K562 (cell line): ENCODE measurements around the gene SNIP1. TPM values are rescaled to one million over a fixed set of nuclear protein-coding genes. Genes with fewer than 3 reads are reported as not detected.

Source experiments
- DDX20 ChIP-seq: fragments of 450-650 bp; IDR thresholded peaks from 2 replicates; pipeline ENCODE4 v1.6.1; 2016; ENCODE audit warnings: missing genetic modification characterization, low read depth, mild to moderate bottlenecking, missing compliant biosample characterization, moderate library complexity
- ELF1 ChIP-seq: fragments of 200-800 bp; sonication (Bioruptor generic); IDR thresholded peaks from 2 replicates; pipeline ENCODE4 v1.6.1; 2016; ENCODE audit warnings: missing genetic modification characterization, missing compliant biosample characterization
- ERF ChIP-seq: fragments of 450-650 bp; formaldehyde crosslinking; IDR thresholded peaks from 2 replicates; pipeline ENCODE4 v1.4.0; 2020; ENCODE audit warnings: mild to moderate bottlenecking, mixed read lengths
- ETV1 ChIP-seq: fragments of 450-650 bp; conservative IDR thresholded peaks from 2 replicates; pipeline ENCODE4 v1.6.1; 2016; ENCODE audit warnings: missing genetic modification characterization, control low read depth, low read depth, missing compliant biosample characterization
- FOSL1 ChIP-seq: fragments of 200-800 bp; sonication (Bioruptor generic); conservative IDR thresholded peaks from 2 replicates; pipeline ENCODE4 v1.6.1; 2016; ENCODE audit warnings: missing genetic modification characterization, missing compliant biosample characterization
- GATA2 ChIP-seq: sonication (generic); formaldehyde crosslinking; IDR thresholded peaks from 2 replicates; pipeline ENCODE4 v1.4.0; 2020; ENCODE audit warnings: mild to moderate bottlenecking, missing genetic modification reagents
- HDAC2 ChIP-seq: fragments of 450-650 bp; IDR thresholded peaks from 2 replicates; pipeline ENCODE4 v1.6.1; 2016; ENCODE audit warnings: mild to moderate bottlenecking
- MAFK ChIP-seq: IDR thresholded peaks from 2 replicates; pipeline ENCODE4 v1.6.1; 2011; ENCODE audit warnings: low read length, improper control_type of control experiment
- MBD2 ChIP-seq: sonication (generic); IDR thresholded peaks from 2 replicates; pipeline ENCODE4 v1.6.1; 2016; ENCODE audit warnings: low read depth, borderline replicate concordance
- MCM2 ChIP-seq: fragments of 450-650 bp; IDR thresholded peaks from 2 replicates; pipeline ENCODE4 v1.6.1; 2017; ENCODE audit warnings: low read depth, mild to moderate bottlenecking
- NRF1 ChIP-seq, 2 experiments: fragments of 450-650 bp; IDR thresholded peaks in 1 of 2; conservative IDR thresholded peaks in 1 of 2; 2 replicates each; pipeline ENCODE4 v1.6.1; 2014; ENCODE audit warnings: mild to moderate bottlenecking in 2 of 2
- POLR3A ChIP-seq: IDR thresholded peaks from 2 replicates; pipeline ENCODE4 v1.6.1; 2011; ENCODE audit warnings: borderline replicate concordance, mild to moderate bottlenecking, moderate library complexity; ENCODE audit not compliant: insufficient read length, insufficient read depth; ENCODE audit errors: extremely low read depth
- SETDB1 ChIP-seq: IDR thresholded peaks from one replicate; pipeline ENCODE4 v1.6.1; 2012; ENCODE audit warnings: low read length, control low read depth, inconsistent platforms
- SMARCA4 ChIP-seq: fragments of 450-650 bp; IDR thresholded peaks from 2 replicates; pipeline ENCODE4 v1.6.1; 2016
- SPI1 ChIP-seq: IDR thresholded peaks from 2 replicates; pipeline ENCODE4 v1.6.1; 2011; ENCODE audit warnings: low read depth, low read length, control low read depth, borderline replicate concordance
- TAF7 ChIP-seq: fragments of 450-650 bp; IDR thresholded peaks from 2 replicates; pipeline ENCODE4 v1.6.1; 2016; ENCODE audit warnings: missing genetic modification characterization, missing compliant biosample characterization
- TSC22D4 ChIP-seq: fragments of 450-650 bp; IDR thresholded peaks from 2 replicates; pipeline ENCODE4 v1.6.1; 2016; ENCODE audit warnings: missing genetic modification characterization, missing biosample characterization, control low read depth
- ZBTB1 ChIP-seq: sonication (generic); formaldehyde crosslinking; IDR thresholded peaks from 2 replicates; pipeline ENCODE4 v1.8.1; 2023; ENCODE audit warnings: missing genetic modification reagents, low read depth, mild to moderate bottlenecking, borderline replicate concordance
- ZNF583 ChIP-seq: fragments of 250-450 bp; sonication (Bioruptor Pico); IDR thresholded peaks from 2 replicates; pipeline ENCODE4 v1.4.0; 2020
- ZNF75A ChIP-seq: fragments of 450-650 bp; formaldehyde crosslinking; IDR thresholded peaks from 2 replicates; pipeline ENCODE4 v1.4.0; 2020; ENCODE audit warnings: mild to moderate bottlenecking
- polyA plus RNA-seq, 8 experiments: library from polyadenylated mRNA; depleted of rRNA in 4 of 8; stranded (reverse) in 5 of 8; unstranded in 3 of 8; fragments of >200 nt; fragmentation: Nextera tagmentation in 2 of 8; fragmentation: Illumina TruSeq in 1 of 8; extraction: Ambion mirVana in 2 of 8; extraction: Trizol in 1 of 8; gene quantifications; 2 replicates each; pipeline versions ENCODE4 v1.2.1 to v1.2.3, GENCODE V29; 2011 to 2014; ENCODE audit warnings: inconsistent platforms in 1 of 8, missing spikeins in 1 of 8
- total RNA-seq, 7 experiments: library from RNA; depleted of rRNA in 6 of 7; stranded (reverse); fragments of >200 nt in 6 of 7; fragmentation: Illumina TruSeq in 2 of 7; extraction: Trizol in 2 of 7; gene quantifications; 2 replicates each; pipeline versions ENCODE4 v1.2.1 to v1.2.3, GENCODE V29; 2011 to 2021; ENCODE audit warnings: low replicate concordance in 1 of 7
- TF ChIP-seq, protein P1 (sequence below): sonication (generic); IDR thresholded peaks from 2 replicates; pipeline ENCODE4 v1.6.1; 2016
- TF ChIP-seq, protein P2 (sequence below): sonication (generic); formaldehyde crosslinking; IDR thresholded peaks from 2 replicates; pipeline ENCODE4 v1.8.1; 2023; ENCODE audit warnings: mild to moderate bottlenecking, missing genetic modification reagents
- TF ChIP-seq, protein P3 (sequence below): fragments of 250-450 bp; sonication (Bioruptor Pico); IDR thresholded peaks from 2 replicates; pipeline ENCODE4 v1.4.0; 2020; ENCODE audit warnings: mild to moderate bottlenecking
- TF ChIP-seq, protein P4 (sequence below): fragments of 450-650 bp; formaldehyde crosslinking; IDR thresholded peaks from 2 replicates; pipeline ENCODE4 v1.4.0; 2020; ENCODE audit warnings: mild to moderate bottlenecking
- TF ChIP-seq, protein P5 (sequence below): fragments of 250-450 bp; sonication (Bioruptor Pico); IDR thresholded peaks from 2 replicates; pipeline ENCODE4 v1.9.0; 2021; ENCODE audit warnings: mild to moderate bottlenecking

The SNIP1 gene
- total and polyA plus RNA-seq, 9 of the 15 experiments (the other 6 are each of a cell fraction or from before 2014, with no cell fraction given), result 2.9 to 25.9 (median 14.6) TPM

DNA sequence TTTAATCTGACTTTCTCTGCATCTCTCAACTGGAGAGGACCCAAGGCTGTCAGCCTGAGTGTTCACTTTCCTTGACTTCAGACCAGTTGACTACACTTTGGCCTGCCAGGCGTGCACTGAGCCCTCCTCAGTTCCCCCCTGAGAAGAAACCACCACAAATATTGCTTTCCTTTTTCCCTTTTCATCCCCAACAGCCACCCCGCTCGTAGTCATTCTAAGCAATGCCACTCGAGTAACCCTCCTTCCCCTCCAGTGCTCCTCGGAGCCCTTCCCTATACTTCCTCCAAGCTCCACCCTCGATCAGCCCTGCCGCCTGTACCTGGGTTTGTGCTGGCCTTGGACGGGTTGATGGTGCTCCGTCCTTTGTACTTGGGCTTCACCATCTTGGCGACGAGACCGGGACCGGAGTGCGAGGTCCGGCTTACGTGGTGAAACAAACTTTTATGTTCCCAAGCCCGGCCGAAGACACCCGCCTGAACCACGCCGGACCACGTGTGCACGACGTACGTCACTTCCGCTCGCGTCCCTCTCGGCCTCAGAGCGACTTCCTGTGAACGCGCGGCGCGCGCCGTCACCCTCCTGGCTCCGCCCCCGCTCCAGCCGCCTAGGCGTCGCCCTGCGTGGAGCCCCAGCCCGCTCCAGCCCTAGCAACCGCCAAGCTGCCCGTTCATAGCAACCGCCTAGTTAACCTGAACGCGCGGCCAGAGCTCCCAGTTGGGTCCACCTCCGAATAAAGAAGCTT lies 41.5 kb upstream of the SNIP1 start, which contains the start of gene GNL2 (continued):
- TF ChIP-seq SPI1 (peak; percentile 52; the same call in 1 of the 2 replicates), ZNF583 (CRISPR knock-in tag) (peak; percentile 40; the same call in 1 of the 2 replicates), HDAC2 (peak; percentile 98), SETDB1 (peak; percentile 36), ZNF75A (CRISPR knock-in tag) (no peak), MAFK (no peak), TAF7 (tag) (peak; percentile 80; the same call in 1 of the 2 replicates), DDX20 (tag) (no peak), ELF1 (peak; percentile 59; the same call in 1 of the 2 replicates), ETV1 (peak; percentile 82), MBD2 (0 out of 2 replicates have a peak, but pooled peaks have one; percentile 46), GATA2 (CRISPR knock-in tag) (no peak), ZBTB1 (CRISPR knock-in tag) (peak; percentile 32; the same call in 1 of the 2 replicates), NRF1 (conservative IDR thresholded peaks at IDR 0.05 in 1 of 2, IDR thresholded peaks at IDR 0.05 in 1 of 2) (peak; percentile 79 to 82), ERF (CRISPR knock-in tag) (no peak), SMARCA4 (no peak), TSC22D4 (tag) (no peak), POLR3A (no peak), FOSL1 (peak; percentile 28; the same call in 1 of the 2 replicates), MCM2 (no peak)
- TF ChIP-seq, protein P1, sequence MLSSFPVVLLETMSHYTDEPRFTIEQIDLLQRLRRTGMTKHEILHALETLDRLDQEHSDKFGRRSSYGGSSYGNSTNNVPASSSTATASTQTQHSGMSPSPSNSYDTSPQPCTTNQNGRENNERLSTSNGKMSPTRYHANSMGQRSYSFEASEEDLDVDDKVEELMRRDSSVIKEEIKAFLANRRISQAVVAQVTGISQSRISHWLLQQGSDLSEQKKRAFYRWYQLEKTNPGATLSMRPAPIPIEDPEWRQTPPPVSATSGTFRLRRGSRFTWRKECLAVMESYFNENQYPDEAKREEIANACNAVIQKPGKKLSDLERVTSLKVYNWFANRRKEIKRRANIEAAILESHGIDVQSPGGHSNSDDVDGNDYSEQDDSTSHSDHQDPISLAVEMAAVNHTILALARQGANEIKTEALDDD, result no peak
- TF ChIP-seq, protein P2, sequence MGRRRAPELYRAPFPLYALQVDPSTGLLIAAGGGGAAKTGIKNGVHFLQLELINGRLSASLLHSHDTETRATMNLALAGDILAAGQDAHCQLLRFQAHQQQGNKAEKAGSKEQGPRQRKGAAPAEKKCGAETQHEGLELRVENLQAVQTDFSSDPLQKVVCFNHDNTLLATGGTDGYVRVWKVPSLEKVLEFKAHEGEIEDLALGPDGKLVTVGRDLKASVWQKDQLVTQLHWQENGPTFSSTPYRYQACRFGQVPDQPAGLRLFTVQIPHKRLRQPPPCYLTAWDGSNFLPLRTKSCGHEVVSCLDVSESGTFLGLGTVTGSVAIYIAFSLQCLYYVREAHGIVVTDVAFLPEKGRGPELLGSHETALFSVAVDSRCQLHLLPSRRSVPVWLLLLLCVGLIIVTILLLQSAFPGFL (CRISPR knock-in tag), result peak; percentile 73; the same call in 1 of the 2 replicates
- TF ChIP-seq, protein P3, sequence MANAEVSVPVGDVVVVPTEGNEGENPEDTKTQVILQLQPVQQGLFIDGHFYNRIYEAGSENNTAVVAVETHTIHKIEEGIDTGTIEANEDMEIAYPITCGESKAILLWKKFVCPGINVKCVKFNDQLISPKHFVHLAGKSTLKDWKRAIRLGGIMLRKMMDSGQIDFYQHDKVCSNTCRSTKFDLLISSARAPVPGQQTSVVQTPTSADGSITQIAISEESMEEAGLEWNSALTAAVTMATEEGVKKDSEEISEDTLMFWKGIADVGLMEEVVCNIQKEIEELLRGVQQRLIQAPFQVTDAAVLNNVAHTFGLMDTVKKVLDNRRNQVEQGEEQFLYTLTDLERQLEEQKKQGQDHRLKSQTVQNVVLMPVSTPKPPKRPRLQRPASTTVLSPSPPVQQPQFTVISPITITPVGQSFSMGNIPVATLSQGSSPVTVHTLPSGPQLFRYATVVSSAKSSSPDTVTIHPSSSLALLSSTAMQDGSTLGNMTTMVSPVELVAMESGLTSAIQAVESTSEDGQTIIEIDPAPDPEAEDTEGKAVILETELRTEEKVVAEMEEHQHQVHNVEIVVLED, result peak; percentile 82
- TF ChIP-seq, protein P4, sequence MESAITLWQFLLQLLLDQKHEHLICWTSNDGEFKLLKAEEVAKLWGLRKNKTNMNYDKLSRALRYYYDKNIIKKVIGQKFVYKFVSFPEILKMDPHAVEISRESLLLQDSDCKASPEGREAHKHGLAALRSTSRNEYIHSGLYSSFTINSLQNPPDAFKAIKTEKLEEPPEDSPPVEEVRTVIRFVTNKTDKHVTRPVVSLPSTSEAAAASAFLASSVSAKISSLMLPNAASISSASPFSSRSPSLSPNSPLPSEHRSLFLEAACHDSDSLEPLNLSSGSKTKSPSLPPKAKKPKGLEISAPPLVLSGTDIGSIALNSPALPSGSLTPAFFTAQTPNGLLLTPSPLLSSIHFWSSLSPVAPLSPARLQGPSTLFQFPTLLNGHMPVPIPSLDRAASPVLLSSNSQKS (CRISPR knock-in tag), result no peak
- TF ChIP-seq, protein P5, sequence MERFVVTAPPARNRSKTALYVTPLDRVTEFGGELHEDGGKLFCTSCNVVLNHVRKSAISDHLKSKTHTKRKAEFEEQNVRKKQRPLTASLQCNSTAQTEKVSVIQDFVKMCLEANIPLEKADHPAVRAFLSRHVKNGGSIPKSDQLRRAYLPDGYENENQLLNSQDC (CRISPR knock-in tag), result no peak
